Measurements from ENCODE around the gene FOXC1.

DNA sequence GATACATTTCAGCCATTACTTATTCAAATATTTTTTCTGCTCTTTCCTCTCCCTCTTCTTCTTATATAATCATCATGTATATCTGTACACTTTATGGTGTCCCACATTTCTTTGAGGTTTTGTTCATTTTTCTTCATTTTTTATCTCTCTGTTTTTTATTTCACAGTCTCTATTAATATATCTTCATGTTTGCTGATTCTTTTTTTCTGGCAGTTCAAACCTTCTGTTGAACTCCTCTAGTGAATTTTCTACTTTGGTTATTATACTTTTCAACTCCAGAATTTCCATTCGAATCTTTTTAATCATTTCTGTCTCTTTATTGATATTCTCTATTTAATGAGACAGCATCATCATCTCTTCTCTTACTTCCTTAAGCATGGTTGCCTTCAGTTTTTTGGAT lies 38.9 kb upstream of the FOXC1 start:
- TF ChIP-seq, protein P1, sequence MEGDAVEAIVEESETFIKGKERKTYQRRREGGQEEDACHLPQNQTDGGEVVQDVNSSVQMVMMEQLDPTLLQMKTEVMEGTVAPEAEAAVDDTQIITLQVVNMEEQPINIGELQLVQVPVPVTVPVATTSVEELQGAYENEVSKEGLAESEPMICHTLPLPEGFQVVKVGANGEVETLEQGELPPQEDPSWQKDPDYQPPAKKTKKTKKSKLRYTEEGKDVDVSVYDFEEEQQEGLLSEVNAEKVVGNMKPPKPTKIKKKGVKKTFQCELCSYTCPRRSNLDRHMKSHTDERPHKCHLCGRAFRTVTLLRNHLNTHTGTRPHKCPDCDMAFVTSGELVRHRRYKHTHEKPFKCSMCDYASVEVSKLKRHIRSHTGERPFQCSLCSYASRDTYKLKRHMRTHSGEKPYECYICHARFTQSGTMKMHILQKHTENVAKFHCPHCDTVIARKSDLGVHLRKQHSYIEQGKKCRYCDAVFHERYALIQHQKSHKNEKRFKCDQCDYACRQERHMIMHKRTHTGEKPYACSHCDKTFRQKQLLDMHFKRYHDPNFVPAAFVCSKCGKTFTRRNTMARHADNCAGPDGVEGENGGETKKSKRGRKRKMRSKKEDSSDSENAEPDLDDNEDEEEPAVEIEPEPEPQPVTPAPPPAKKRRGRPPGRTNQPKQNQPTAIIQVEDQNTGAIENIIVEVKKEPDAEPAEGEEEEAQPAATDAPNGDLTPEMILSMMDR (IDR thresholded peaks at IDR 0.05) = no peak
- no peak for TF ChIP-seq POLR2AphosphoS5 (IDR thresholded peaks at IDR 0.05)
- TF ChIP-seq EP300 (IDR thresholded peaks at IDR 0.05) = no peak
- no peak for TF ChIP-seq POLR2A (IDR thresholded peaks at IDR 0.05)
